Progenitor cell of endocrine pancreas (in vitro differentiated cells): Measurements from ENCODE around the gene RFC1. TPM values are rescaled to one million over a fixed set of nuclear protein-coding genes. Genes with fewer than 3 reads are reported as not detected.

Experiments used
- DNase-seq: peaks from one replicate; pipeline ENCODE4 v3.0.0; 2021; ENCODE audit warnings: low spot score; ENCODE audit not compliant: unreplicated experiment
- H3K27ac Mint-ChIP-seq: 2 replicates; pipeline ENCODE4 v1.8.0; 2021; ENCODE audit warnings: mild to moderate bottlenecking, moderate library complexity, mixed read lengths
- H3K27me3 Mint-ChIP-seq: 2 replicates; pipeline ENCODE4 v1.8.0; 2021; ENCODE audit warnings: mixed read lengths
- H3K36me3 Mint-ChIP-seq: 2 replicates; pipeline ENCODE4 v1.8.0; 2022; ENCODE audit warnings: mixed read lengths; ENCODE audit not compliant: insufficient read depth
- H3K4me1 Mint-ChIP-seq: 2 replicates; pipeline ENCODE4 v1.8.0; 2021; ENCODE audit warnings: low read depth, mixed read lengths
- H3K4me3 Mint-ChIP-seq: 2 replicates; pipeline ENCODE4 v1.8.0; 2021; ENCODE audit warnings: low read depth, mild to moderate bottlenecking, moderate library complexity, mixed read lengths
- H3K9me3 Mint-ChIP-seq: 2 replicates; pipeline ENCODE4 v1.8.0; 2021; ENCODE audit warnings: low read depth, mixed read lengths
- total RNA-seq: library from RNA; stranded (reverse); gene quantifications from 2 replicates; pipeline ENCODE4 v1.2.1, GENCODE V29; 2021
- TF ChIP-seq, protein P1 (sequence below): fragments of 200-600 bp; sonication (generic); IDR thresholded peaks from one replicate; pipeline ENCODE4 v1.5.0; 2021; ENCODE audit warnings: antibody characterized with exemption, mild to moderate bottlenecking; ENCODE audit not compliant: unreplicated experiment

The RFC1 gene
- total RNA-seq, 1 donor from 2014 or later: 46.8 TPM

DNA sequence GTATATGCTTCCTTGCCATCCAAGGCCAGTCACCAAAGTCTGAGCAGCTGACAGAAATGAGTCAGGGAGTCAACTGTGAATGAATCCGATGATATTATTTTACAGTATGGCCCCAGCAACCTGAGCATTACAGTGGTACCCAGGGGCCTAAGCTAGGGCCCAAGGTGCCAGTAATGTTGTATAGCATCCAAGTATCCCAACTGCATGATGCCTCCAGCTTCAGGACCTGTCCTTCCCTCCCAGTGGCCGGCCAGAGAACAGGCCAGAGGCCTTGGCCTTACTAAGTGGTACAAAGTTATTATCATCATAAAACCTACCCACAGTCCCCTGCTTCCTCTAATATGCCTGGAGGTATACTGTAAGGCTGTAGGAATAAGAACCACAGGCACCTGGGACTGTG is 79.9 kb downstream of the RFC1 start:
- TF ChIP-seq, protein P1, sequence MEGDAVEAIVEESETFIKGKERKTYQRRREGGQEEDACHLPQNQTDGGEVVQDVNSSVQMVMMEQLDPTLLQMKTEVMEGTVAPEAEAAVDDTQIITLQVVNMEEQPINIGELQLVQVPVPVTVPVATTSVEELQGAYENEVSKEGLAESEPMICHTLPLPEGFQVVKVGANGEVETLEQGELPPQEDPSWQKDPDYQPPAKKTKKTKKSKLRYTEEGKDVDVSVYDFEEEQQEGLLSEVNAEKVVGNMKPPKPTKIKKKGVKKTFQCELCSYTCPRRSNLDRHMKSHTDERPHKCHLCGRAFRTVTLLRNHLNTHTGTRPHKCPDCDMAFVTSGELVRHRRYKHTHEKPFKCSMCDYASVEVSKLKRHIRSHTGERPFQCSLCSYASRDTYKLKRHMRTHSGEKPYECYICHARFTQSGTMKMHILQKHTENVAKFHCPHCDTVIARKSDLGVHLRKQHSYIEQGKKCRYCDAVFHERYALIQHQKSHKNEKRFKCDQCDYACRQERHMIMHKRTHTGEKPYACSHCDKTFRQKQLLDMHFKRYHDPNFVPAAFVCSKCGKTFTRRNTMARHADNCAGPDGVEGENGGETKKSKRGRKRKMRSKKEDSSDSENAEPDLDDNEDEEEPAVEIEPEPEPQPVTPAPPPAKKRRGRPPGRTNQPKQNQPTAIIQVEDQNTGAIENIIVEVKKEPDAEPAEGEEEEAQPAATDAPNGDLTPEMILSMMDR: no peak
- H3K27me3 Mint-ChIP-seq: no peaks in the 10 kb centered on the region
- H3K27ac Mint-ChIP-seq: no peak overlapping the region
- no peak for DNase-seq
- H3K4me1 Mint-ChIP-seq: no peaks in the 10 kb centered on the region
- no peak overlapping the region for H3K4me3 Mint-ChIP-seq
- H3K36me3 Mint-ChIP-seq: peaks cover 39% of the 10 kb centered on the region
- no peaks in the 10 kb centered on the region for H3K9me3 Mint-ChIP-seq

DNA sequence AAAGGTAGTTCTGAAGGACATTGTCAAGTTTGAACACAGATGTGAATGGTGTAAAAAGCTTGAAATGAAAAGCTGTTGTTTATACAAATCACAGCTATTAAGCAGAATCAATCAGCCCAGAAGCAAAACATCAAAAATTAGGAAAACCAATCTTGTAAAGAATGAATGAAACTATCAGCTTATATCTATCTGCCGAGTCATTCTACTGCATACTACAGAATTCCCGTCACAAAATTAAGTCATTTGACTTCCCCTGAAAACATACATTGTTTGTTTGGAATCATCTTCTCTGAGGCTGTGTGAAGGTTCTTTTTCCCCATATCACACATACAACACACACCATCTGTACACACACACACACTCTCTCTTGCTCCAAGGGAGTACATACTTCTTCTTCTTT is 80.3 kb downstream of the RFC1 start:
- TF ChIP-seq, protein P1: no peak
- H3K27me3 Mint-ChIP-seq: no peaks in the 10 kb centered on the region
- H3K4me3 Mint-ChIP-seq: no peak overlapping the region
- no peaks in the 10 kb centered on the region for H3K4me1 Mint-ChIP-seq
- H3K36me3 Mint-ChIP-seq: peaks cover 37% of the 10 kb centered on the region
- H3K27ac Mint-ChIP-seq: no peak overlapping the region
- H3K9me3 Mint-ChIP-seq: no peaks in the 10 kb centered on the region
- no peak for DNase-seq

DNA sequence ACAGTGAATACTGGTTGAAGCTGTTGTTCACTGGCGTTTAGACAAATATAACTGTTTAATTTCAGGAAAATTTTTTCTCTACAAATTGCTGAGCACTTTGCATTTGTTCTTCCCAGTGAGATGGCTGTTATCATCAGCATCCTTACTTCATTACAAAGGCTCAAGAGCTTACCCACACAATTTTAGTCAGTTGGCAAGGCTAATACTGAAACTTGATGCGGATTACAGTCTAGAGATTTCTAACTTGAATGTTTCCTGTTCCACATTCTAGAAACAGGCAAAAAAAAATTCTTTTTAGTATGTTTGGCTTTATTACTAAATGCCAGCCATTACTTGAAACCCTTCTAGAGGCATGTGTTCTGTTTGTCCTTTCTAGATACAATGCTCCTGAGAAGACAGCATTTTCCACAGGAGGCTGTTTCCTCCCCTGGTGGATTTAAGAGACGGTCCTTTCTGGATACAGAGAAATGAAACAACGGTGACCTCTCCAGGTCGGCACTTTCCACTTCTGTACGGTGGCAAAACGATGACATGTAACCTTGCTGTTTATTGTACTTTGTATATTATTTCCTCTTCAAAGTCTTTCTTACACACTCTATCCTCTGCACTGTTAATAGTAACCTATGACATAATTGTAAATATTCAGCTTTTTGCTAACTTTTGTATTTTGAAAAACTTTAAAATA is 80.9 kb downstream of the RFC1 start:
- Mint-ChIP-seq H3K36me3 (peaks cover 35% of the 10 kb centered on the region), H3K4me1 (no peaks in the 10 kb centered on the region), H3K27ac (no peak overlapping the region), H3K4me3 (no peak overlapping the region), H3K27me3 (no peaks in the 10 kb centered on the region), H3K9me3 (no peaks in the 10 kb centered on the region)
- DNase-seq: no peak
- TF ChIP-seq, protein P1: no peak

DNA sequence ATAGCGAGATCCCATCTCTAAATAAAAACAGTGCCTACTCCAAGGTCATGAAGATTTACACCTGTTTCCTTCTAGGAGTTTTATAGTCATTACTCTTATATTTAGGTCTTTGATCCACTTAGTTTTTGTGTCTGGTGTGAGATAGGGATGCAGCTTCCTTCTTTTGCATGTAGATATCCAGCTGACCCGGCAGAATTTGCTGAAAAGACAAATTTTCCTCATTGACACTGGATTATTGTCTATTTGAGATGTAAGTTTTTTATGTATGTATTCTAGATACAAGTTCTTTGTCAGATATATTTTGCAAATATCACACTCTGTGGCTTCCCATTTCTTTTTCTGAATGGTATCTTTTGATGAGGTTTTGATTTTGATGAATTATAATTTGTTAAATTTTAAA is 85.4 kb downstream of the RFC1 start:
- H3K27me3 Mint-ChIP-seq: no peaks in the 10 kb centered on the region
- no peak overlapping the region for H3K4me3 Mint-ChIP-seq
- no peaks in the 10 kb centered on the region for H3K4me1 Mint-ChIP-seq
- H3K9me3 Mint-ChIP-seq: no peaks in the 10 kb centered on the region
- DNase-seq: no peak
- TF ChIP-seq, protein P1: no peak
- peaks cover 35% of the 10 kb centered on the region for H3K36me3 Mint-ChIP-seq
- no peak overlapping the region for H3K27ac Mint-ChIP-seq

DNA sequence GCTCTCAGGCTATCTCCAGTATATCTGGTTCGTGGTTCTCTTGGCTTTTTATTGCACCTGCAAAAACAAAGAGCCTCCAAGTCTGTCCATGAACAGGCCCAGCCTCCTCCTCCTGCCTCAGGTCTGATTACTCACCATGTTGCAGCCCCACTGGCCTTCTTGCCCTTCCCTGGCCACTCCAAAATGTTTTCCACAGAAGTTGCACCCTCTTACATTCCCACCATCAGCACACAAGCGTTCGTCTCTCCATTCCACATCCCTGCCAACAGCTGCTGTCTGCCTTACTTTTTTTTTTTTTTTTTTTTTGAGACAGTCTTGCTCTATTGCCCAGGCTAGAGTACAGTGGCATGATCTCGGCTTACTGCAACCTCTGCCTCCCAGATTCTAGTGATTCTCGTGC is 86.7 kb downstream of the RFC1 start:
- DNase-seq: no peak
- Mint-ChIP-seq H3K4me1 (no peaks in the 10 kb centered on the region), H3K9me3 (no peaks in the 10 kb centered on the region), H3K27me3 (no peaks in the 10 kb centered on the region), H3K27ac (no peak overlapping the region), H3K36me3 (peaks cover 40% of the 10 kb centered on the region), H3K4me3 (no peak overlapping the region)
- TF ChIP-seq, protein P1: no peak
